GM12878 (cell line): ENCODE results near the gene KLHL1. TPM values are rescaled to one million over a fixed set of nuclear protein-coding genes. Genes with fewer than 3 reads are reported as not detected.

Experiments
- ATAC-seq: fragments of 200-7000 bp; cut with Tn5 transposase; 3 replicates; pipeline ENCODE4 v1.9.1; 2020; ENCODE audit warnings: mild to moderate bottlenecking, moderate library complexity
- BruUV-seq: library from RNA; stranded (reverse); fragments of 400-500 nt; replicated peaks from 2 replicates; lab custom pipeline; 2021; lab: Mats Ljungman, UMichigan
- CTCF ChIA-PET: fragments of 300-600 bp; sonication (Branson Sonifier 250); formaldehyde crosslinking; extraction: SDS; loops from one replicate; lab custom pipeline; 2021; ENCODE audit warnings: inconsistent platforms; lab: Yijun Ruan, JAX
- POLR2A ChIA-PET: fragments of 350-600 bp; formaldehyde crosslinking; extraction: SDS; loops from one replicate; lab custom pipeline; 2021; ENCODE audit warnings: inconsistent platforms; lab: Charles Lee
- RAD21 ChIA-PET: fragments of 300-600 bp; sonication (Branson Sonifier 250); formaldehyde crosslinking; loops from one replicate; lab custom pipeline; 2023; ENCODE audit warnings: antibody characterized with exemption; ENCODE audit not compliant: unreplicated experiment; lab: Charles Lee
- SMC1A ChIA-PET: fragments of 300-600 bp; sonication (Branson Sonifier 250); formaldehyde crosslinking; loops from one replicate; lab custom pipeline; 2023; ENCODE audit not compliant: unreplicated experiment, uncharacterized antibody; lab: Charles Lee
- DNase-seq: peaks from one replicate; pipeline ENCODE4 v3.0.0-alpha.2; 2011; ENCODE audit warnings: low read depth, low spot score
- FAIRE-seq: peaks from 3 replicates; lab custom pipeline; 2011; peaks lifted over from hg19 to GRCh38; lab: Jason Lieb, UNC
- H2AFZ ChIP-seq: 2 replicates; pipeline ENCODE4 v1.6.0; 2011; ENCODE audit warnings: low read depth, low read length, control low read depth; ENCODE audit not compliant: control insufficient read depth
- H3K27ac ChIP-seq: 2 replicates; pipeline ENCODE4 v1.5.1; 2011; ENCODE audit warnings: control low read depth; ENCODE audit not compliant: control insufficient read depth, insufficient read depth
- H3K27me3 ChIP-seq, 2 experiments: replicated peaks in 1 of 2; 2 replicates each; pipeline versions ENCODE4 v1.6.0 to v1.6.1; 2011; ENCODE audit warnings: low read length in 1 of 2; ENCODE audit not compliant: control insufficient read depth in 2 of 2, insufficient read depth in 2 of 2
- H3K36me3 ChIP-seq, 2 experiments: 2 replicates each; pipeline ENCODE4 v1.5.1; 2011; ENCODE audit warnings: low read length in 1 of 2; ENCODE audit not compliant: control insufficient read depth in 2 of 2, insufficient read depth in 2 of 2
- H3K4me1 ChIP-seq: 2 replicates; pipeline ENCODE4 v1.6.1; 2011; ENCODE audit warnings: mild to moderate bottlenecking, low read length, moderate library complexity, mixed read lengths; ENCODE audit not compliant: control insufficient read depth, insufficient read depth
- H3K4me2 ChIP-seq: 2 replicates; pipeline ENCODE4 v1.6.0; 2011; ENCODE audit warnings: control low read depth; ENCODE audit not compliant: control insufficient read depth, insufficient read depth
- H3K4me3 ChIP-seq: fragments of 200-600 bp; sonication (generic); 2 replicates; pipeline ENCODE4 v1.5.1; 2016
- H3K79me2 ChIP-seq: 2 replicates; pipeline ENCODE4 v1.6.0; 2011; ENCODE audit warnings: low read length; ENCODE audit not compliant: control insufficient read depth, insufficient read depth
- H3K9ac ChIP-seq: 2 replicates; pipeline ENCODE4 v1.8.0; 2011; ENCODE audit warnings: low read length, control low read depth, mixed read lengths; ENCODE audit not compliant: control insufficient read depth, insufficient read depth
- H3K9me3 ChIP-seq: replicated peaks from 3 replicates; pipeline ENCODE4 v1.5.1; 2011; ENCODE audit warnings: mild to moderate bottlenecking, low read length; ENCODE audit not compliant: control insufficient read depth, insufficient read depth
- H4K20me1 ChIP-seq: 2 replicates; pipeline ENCODE4 v1.6.0; 2011; ENCODE audit not compliant: control insufficient read depth, insufficient read depth
- CTCF ChIP-seq, 3 experiments: IDR thresholded peaks in 2 of 3; conservative IDR thresholded peaks in 1 of 3; 2 replicates each; pipeline ENCODE4 v1.5.1; 2011; ENCODE audit warnings: low read depth in 3 of 3, low read length in 3 of 3, mild to moderate bottlenecking in 3 of 3, control low read depth in 2 of 3, moderate library complexity in 2 of 3, inconsistent platforms in 1 of 3, mixed read lengths in 1 of 3; ENCODE audit not compliant: control insufficient read depth in 2 of 3, insufficient read depth in 1 of 3; ENCODE audit errors: extremely low read depth in 1 of 3
- RAD21 ChIP-seq: IDR thresholded peaks from 2 replicates; pipeline ENCODE4 v1.6.1; 2011; ENCODE audit warnings: mild to moderate bottlenecking, low read depth, low read length, moderate library complexity; ENCODE audit not compliant: insufficient read depth
- SMC3 ChIP-seq: IDR thresholded peaks from 2 replicates; pipeline ENCODE4 v1.6.1; 2011; ENCODE audit warnings: low read length, improper control_type of control experiment, borderline replicate concordance
- ZNF274 ChIP-seq: IDR thresholded peaks from one replicate; pipeline ENCODE4 v1.8.0; 2011; ENCODE audit not compliant: insufficient read length, insufficient read depth
- WGBS: methylation state at CpG from one replicate; pipeline ENCODE4 v1.1.6; 2016; ENCODE audit warnings: low lambda C conversion rate; ENCODE audit not compliant: insufficient replicate concordance, insufficient coverage; ENCODE audit errors: missing lambda C conversion rate; 5-methylcytosine and 5-hydroxymethylcytosine counted together
- in situ Hi-C: fragments of 300-500 bp; cut with MboI; formaldehyde crosslinking; loops from 9 replicates; pipeline ENCODE4 v1.14.3; 2018; ENCODE audit warnings: mixed read lengths
- intact Hi-C: fragments of 100-400 bp; cut with micrococcal nuclease; formaldehyde crosslinking; loops from one replicate; pipeline ENCODE4 v1.14.2; 2022; ENCODE audit not compliant: unreplicated experiment
- polyA plus RNA-seq, 11 experiments: library from polyadenylated mRNA; depleted of rRNA in 4 of 11; unstranded in 6 of 11; stranded (reverse) in 5 of 11; fragments of >200 nt; fragmentation: Nextera tagmentation in 4 of 11; fragmentation: Illumina TruSeq in 1 of 11; extraction: Ambion mirVana in 4 of 11; extraction: Trizol in 1 of 11; gene quantifications; 1 replicate in 1 of 11; 2 replicates in 10 of 11; pipeline versions ENCODE4 v1.2.1 to v1.2.3, GENCODE V29; 2011 to 2016; ENCODE audit warnings: inconsistent platforms in 2 of 11, missing spikeins in 2 of 11, low read depth in 1 of 11
- total RNA-seq, 4 experiments: library from RNA; depleted of rRNA in 3 of 4; stranded (reverse); fragments of >200 nt in 3 of 4; fragmentation: Illumina TruSeq in 1 of 4; extraction: Trizol in 1 of 4; gene quantifications; 2 replicates each; pipeline versions ENCODE4 v1.2.1 to v1.2.3, GENCODE V29; 2013 to 2021
- TF ChIP-seq, protein P1 (sequence below): fragments of 450-650 bp; IDR thresholded peaks from 2 replicates; pipeline ENCODE4 v1.6.1; 2017; ENCODE audit warnings: low read depth, mild to moderate bottlenecking, moderate library complexity

Gene KLHL1
- total and polyA plus RNA-seq, 10 of the 15 experiments (the other 5 are each of a cell fraction or from before 2014, with no cell fraction given): 0.02 to 0.13 (median 0.05) TPM; not detected in 2

GRCh38 chr13:70098669-70099068 lies 9.6 kb downstream of the KLHL1 start:
- no TSS peak for BruUV-seq
- no peak overlapping the region for H3K4me2 ChIP-seq
- H3K9ac ChIP-seq: no peak overlapping the region
- H3K4me3 ChIP-seq: no peak overlapping the region
- POLR2A ChIA-PET: no interaction called here
- in situ Hi-C loops: no loop called here
- H4K20me1 ChIP-seq: no peaks in the 10 kb centered on the region
- 4% methylated on average over 1 of the region's 1 CpG for WGBS
- RAD21 ChIA-PET: interaction anchor here (2.0 kb wide), 1 partner anchor 212 kb away, joined by 9 read pairs; no protein-coding TSS in a partner anchor
- H3K27me3 ChIP-seq: no peaks in the 10 kb centered on the region
- no peaks in the 10 kb centered on the region for H3K79me2 ChIP-seq
- intact Hi-C loops: loop anchor here (5.0 kb wide), 2 partner anchors 214 to 469 kb away; no protein-coding TSS in a partner anchor
- H2AFZ ChIP-seq: no peak overlapping the region
- no peak overlapping the region for H3K27ac ChIP-seq
- no peaks in the 10 kb centered on the region for H3K36me3 ChIP-seq
- peak; percentile 47; the same call in 2 of the 3 replicates for ATAC-seq
- no peak for DNase-seq
- no peak for FAIRE-seq
- CTCF ChIA-PET: interaction anchor here (1.0 to 2.6 kb wide), 3 partner anchors 17 to 212 kb away, joined by 3 to 28 read pairs (median 3); no protein-coding TSS in a partner anchor
- TF ChIP-seq ZNF274 (no peak), RAD21 (0 out of 2 replicates have a peak, but pooled peaks have one; percentile 17), SMC3 (peak; percentile 34), CTCF (IDR thresholded peaks at IDR 0.05 in 2 of 3, conservative IDR thresholded peaks at IDR 0.05 in 1 of 3; ENCODE audit: control insufficient read depth in 2 of 3, extremely low read depth in 1 of 3, insufficient read depth in 1 of 3, low read depth in 3 of 3, low read length in 3 of 3) (peak in 2 of 3 experiments; percentile 13 to 16; a peak in 2 of 6 replicates)
- TF ChIP-seq, protein P1, sequence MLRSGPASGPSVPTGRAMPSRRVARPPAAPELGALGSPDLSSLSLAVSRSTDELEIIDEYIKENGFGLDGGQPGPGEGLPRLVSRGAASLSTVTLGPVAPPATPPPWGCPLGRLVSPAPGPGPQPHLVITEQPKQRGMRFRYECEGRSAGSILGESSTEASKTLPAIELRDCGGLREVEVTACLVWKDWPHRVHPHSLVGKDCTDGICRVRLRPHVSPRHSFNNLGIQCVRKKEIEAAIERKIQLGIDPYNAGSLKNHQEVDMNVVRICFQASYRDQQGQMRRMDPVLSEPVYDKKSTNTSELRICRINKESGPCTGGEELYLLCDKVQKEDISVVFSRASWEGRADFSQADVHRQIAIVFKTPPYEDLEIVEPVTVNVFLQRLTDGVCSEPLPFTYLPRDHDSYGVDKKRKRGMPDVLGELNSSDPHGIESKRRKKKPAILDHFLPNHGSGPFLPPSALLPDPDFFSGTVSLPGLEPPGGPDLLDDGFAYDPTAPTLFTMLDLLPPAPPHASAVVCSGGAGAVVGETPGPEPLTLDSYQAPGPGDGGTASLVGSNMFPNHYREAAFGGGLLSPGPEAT: no peak
- no peaks in the 10 kb centered on the region for H3K9me3 ChIP-seq
- no peaks in the 10 kb centered on the region for H3K4me1 ChIP-seq
- SMC1A ChIA-PET: interaction anchor here (1.8 to 2.5 kb wide), 2 partner anchors 11 to 212 kb away, joined by 8 to 13 read pairs; no protein-coding TSS in a partner anchor
